Bronchial epithelial cell (primary cell): ENCODE data around the gene CDK14. TPM values are rescaled to one million over a fixed set of nuclear protein-coding genes. Genes with fewer than 3 reads are reported as not detected.
A peak's percentile ranks its signal among the peaks of the same experiment; 100 is the strongest.

Source experiments
- DNase-seq: peaks from one replicate; pipeline ENCODE4 v3.0.0-alpha.2; 2010; ENCODE audit warnings: low read depth
- FAIRE-seq: peaks from 2 replicates; lab custom pipeline; 2011; peaks lifted over from hg19 to GRCh38; lab: Jason Lieb, UNC
- H3K27me3 ChIP-seq: 2 replicates; pipeline ENCODE4 v1.5.1; 2011; ENCODE audit warnings: low read length; ENCODE audit not compliant: control insufficient read depth, insufficient read depth
- H3K36me3 ChIP-seq: 2 replicates; pipeline ENCODE4 v1.5.1; 2011; ENCODE audit warnings: low read length; ENCODE audit not compliant: control insufficient read depth, insufficient read depth
- H3K4me3 ChIP-seq: 2 replicates; pipeline ENCODE4 v1.5.1; 2011; ENCODE audit warnings: mild to moderate bottlenecking, low read depth, low read length, control low read depth
- total RNA-seq: library from RNA; depleted of rRNA; stranded (reverse); fragments of >200 nt; gene quantifications from 2 replicates; pipeline ENCODE4 v1.2.1, GENCODE V29; 2014
- TF ChIP-seq, protein P1 (sequence below): IDR thresholded peaks from 2 replicates; pipeline ENCODE4 v1.5.1; 2011; ENCODE audit warnings: mild to moderate bottlenecking, moderate library complexity, low read length, control low read depth, inconsistent platforms; ENCODE audit not compliant: insufficient read depth, severe bottlenecking

Gene CDK14
- total RNA-seq, 1 donor from 2014 or later: 8.7 TPM

DNA sequence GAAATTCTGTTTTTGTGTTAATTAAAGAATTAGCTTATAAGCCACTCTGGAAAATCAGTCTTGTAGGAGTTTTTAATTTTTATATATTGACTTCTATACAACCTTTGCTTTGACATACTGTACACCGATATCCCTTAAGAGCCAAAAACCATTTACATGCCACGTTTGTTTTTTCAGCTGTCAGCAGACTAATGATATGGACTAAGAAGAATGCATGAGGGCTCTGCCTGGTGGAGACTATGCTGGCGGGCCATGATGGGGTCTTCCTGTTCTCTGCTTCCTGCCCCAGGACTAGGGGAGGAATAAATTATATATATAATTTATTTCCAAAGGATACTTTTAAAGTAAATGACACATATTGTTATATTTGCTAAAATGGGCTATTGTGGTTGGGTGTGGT is 96.3 kb downstream of the CDK14 start:
- no peak for FAIRE-seq
- TF ChIP-seq, protein P1, sequence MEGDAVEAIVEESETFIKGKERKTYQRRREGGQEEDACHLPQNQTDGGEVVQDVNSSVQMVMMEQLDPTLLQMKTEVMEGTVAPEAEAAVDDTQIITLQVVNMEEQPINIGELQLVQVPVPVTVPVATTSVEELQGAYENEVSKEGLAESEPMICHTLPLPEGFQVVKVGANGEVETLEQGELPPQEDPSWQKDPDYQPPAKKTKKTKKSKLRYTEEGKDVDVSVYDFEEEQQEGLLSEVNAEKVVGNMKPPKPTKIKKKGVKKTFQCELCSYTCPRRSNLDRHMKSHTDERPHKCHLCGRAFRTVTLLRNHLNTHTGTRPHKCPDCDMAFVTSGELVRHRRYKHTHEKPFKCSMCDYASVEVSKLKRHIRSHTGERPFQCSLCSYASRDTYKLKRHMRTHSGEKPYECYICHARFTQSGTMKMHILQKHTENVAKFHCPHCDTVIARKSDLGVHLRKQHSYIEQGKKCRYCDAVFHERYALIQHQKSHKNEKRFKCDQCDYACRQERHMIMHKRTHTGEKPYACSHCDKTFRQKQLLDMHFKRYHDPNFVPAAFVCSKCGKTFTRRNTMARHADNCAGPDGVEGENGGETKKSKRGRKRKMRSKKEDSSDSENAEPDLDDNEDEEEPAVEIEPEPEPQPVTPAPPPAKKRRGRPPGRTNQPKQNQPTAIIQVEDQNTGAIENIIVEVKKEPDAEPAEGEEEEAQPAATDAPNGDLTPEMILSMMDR: no peak
- H3K4me3 ChIP-seq: no peak overlapping the region
- no peak for DNase-seq
- no peaks in the 10 kb centered on the region for H3K36me3 ChIP-seq
- H3K27me3 ChIP-seq: no peaks in the 10 kb centered on the region

DNA sequence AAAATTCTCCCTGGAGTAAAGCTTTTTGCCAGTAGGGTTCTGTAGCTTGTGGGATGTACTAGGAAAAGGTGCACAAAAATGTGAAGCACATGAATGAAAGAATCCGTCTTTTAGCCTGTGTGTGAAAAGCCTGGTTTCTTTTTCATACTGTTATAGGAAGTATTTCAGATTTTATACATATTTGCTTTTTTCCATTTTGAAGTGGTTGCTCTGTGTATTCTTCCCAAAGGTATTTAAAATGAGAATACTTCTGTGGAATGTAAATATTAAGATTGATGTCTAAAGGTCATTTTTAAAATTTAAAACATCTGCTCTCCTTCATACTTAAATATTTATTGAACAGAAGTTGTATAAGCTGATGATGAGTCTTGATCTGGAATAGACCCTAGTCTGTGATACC is 96.8 kb downstream of the CDK14 start:
- TF ChIP-seq, protein P1: no peak
- FAIRE-seq: no peak
- no peak for DNase-seq
- Histone ChIP-seq H3K4me3 (no peak overlapping the region), H3K27me3 (no peaks in the 10 kb centered on the region), H3K36me3 (no peaks in the 10 kb centered on the region)

DNA sequence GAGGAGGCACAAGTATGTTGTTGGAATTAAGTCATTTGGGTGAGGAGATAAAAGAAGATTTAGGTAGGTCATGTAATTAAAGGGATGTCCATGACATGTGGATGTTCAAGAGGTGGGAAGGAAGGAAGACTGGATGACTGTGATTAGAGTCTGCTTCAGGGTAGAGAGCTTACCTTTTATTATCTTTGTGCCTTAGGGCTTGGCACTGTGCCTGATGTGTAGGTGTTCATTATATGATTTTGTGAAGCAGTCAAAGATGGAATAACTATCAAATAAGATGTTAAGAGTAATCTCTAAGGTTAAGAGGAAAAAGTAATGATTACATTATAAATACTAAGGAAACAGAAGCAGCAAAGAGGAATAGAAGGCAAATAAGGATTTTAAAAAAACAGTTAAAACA is 97.8 kb downstream of the CDK14 start:
- TF ChIP-seq, protein P1: no peak
- Histone ChIP-seq H3K36me3 (no peaks in the 10 kb centered on the region), H3K4me3 (no peak overlapping the region), H3K27me3 (no peaks in the 10 kb centered on the region)
- no peak for FAIRE-seq
- DNase-seq: peak; percentile 5

DNA sequence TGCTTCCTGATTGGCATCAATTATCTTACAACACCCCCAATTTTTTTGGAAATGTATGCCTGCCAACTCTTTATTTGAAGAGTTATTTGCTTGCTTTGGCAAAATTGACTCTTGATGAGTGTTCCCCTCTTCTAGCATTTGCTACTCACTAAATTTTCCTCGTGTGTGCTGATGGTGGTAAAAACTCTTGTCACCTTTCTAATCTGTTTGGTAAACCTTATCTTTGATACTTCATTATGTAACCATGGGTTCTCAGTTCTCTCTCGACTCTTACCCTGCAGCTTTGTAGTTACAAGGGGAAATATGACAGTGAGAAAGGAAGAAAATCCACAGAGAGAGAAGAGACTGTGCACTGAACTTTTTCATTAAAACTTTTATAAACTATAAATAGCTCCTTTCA is 102.5 kb downstream of the CDK14 start:
- no peak for DNase-seq

DNA sequence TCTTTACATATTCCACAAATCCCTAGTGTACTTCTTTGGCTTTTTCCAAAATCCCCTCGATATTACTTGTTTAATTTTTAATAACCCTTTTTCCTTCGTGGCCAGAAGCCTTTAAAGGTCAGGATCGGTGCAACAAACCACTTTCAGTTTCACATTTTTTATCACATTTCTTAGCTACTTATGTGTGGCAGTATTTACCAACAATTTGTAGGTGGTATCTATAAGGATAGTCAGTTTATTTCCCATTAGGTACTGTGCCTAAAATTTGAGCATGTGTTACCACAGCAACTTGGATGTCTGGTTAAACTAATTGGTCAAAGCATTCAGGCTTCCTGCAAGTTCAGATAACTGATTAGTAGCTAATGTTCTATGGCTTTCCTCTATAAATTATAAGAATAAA is 104.9 kb downstream of the CDK14 start:
- Histone ChIP-seq H3K4me3 (no peak overlapping the region), H3K36me3 (peaks cover 1% of the 10 kb centered on the region), H3K27me3 (no peaks in the 10 kb centered on the region)
- DNase-seq (no peak), FAIRE-seq (no peak)
- TF ChIP-seq, protein P1: no peak

More for the DNA sequence above, 102.5 kb downstream of the CDK14 start:
- FAIRE-seq: no peak
- H3K36me3 ChIP-seq: no peaks in the 10 kb centered on the region
- no peaks in the 10 kb centered on the region for H3K27me3 ChIP-seq
- no peak overlapping the region for H3K4me3 ChIP-seq
- TF ChIP-seq, protein P1: no peak

DNA sequence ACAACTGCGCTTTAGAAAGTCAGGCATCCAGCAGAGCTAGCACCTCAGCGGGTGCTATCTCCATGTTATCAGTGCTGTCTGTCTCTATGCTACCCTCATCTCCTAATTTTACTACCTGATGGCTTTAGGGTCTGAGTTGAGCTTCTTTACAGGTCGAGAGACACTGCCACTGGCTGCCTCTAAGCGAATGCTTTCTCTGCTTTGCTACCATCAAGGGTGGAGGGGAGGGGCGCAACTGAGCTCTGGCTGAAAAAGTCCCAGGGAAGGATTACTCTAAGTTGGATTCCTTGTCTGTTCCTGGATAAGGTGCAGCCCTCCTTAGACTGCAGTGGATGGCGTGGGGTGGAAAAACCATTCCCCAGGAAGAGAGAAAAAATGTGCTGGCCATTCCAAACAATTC is 105.7 kb downstream of the CDK14 start:
- no peak overlapping the region for H3K4me3 ChIP-seq
- H3K36me3 ChIP-seq: peaks cover 1% of the 10 kb centered on the region
- FAIRE-seq (no peak), DNase-seq (no peak)
- TF ChIP-seq, protein P1: no peak
- H3K27me3 ChIP-seq: no peaks in the 10 kb centered on the region
